GM18498 (cell line): ENCODE measurements around the gene BTBD9.

Source experiments
- ATAC-seq: cut with Tn5 transposase; IDR thresholded peaks from one replicate; pipeline ENCODE4 v1.9.1; 2021; ENCODE audit warnings: mild to moderate bottlenecking, moderate library complexity; ENCODE audit not compliant: unreplicated experiment

The BTBD9 gene

DNA sequence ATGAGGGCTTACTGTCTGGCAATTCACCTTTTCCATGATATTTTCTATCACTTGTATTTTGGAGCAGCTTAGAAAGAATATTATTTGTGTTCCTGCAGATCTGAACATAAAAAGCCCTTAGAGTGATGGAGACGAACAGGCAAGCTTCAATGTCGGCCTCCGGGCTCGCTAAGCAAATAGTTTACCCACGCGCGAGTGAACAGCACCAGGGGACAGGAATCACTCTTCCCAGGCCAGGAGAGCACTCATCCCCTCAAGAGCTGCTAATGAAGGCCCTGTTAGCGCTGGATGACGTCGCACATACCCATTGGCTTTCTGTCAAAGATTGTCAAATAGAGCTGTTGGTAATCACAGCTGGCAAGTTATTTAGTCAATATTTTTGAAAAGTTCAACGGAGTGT lies 424.5 kb downstream of the BTBD9 start:
- no peak for ATAC-seq

DNA sequence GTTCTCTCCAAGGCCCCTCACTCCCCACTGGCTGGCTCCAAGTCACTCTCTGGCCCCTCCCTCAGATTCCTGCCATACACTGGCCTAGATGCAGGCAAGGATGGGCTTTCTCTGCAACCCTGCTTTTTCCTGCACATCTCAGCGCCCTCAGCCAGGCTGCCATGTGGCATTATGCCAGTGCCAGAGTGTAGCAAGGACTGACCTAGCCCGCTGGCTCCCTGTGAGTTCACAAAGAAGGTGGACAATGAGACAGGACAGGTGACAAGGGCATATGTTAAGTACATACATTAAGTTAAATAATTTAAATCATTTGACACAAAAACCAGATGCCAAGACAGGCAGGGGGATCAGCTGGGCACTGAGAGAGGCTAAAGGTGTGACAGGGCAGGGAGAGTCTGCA lies 425.6 kb downstream of the BTBD9 start:
- no peak for ATAC-seq

DNA sequence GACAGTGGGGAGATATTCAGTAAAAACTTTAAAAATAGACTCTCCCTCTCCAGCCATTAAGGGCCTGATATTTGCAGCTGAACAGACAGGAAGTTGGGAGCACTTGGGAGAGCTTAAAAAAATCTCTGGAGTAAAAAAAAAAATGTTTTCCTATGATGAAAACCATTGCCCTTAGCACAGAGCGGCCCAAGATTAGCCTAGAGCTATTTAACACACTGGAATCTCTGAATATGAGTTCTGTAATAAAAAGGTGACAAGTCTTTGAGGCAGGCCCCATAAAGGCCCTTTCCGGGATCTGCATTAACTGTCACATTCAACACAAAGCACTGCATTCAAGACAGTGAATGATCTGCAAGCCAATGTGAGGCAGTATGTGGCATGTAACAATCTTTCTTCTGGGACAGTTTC lies 426.5 kb downstream of the BTBD9 start:
- no peak for ATAC-seq

DNA sequence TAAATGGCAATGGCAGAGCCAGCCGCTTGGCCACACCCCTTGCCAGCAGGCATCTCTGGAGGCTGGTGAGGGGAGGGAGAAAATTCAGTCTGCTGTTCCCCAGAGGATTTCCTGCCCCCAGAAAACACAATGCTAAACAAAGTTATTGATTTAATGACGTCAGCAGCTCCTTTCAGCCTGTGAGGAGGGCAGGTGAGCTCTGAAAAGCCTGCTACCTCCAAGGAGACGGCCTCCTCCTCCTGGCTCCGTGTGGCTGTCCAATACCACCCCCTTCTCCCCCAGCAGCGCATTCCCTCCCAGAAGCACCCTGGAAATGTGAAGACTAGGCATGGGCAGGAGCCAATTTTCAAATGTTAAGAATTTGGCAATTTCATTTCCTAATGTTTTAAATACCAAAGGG lies 427.1 kb downstream of the BTBD9 start:
- no peak for ATAC-seq

DNA sequence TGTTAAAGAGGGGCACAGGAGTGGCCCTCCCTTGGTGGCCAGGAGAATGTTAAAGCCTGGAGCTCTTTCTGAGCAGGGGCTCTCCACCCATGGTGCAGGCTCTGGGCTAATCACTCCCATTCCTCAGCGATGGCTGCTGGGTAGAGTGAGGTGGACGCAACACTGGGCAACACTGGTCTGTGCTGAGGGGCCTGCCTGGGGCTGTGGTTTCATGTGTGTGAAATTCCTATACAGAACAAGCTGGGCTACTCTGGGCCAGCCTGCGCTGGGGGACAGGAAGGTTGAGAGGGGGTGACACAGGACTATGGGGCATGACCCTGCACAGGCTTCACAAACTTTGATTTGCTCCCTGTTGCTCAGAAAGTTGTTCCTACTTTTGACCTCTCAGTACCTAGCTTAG lies 427.6 kb downstream of the BTBD9 start:
- ATAC-seq = no peak

DNA sequence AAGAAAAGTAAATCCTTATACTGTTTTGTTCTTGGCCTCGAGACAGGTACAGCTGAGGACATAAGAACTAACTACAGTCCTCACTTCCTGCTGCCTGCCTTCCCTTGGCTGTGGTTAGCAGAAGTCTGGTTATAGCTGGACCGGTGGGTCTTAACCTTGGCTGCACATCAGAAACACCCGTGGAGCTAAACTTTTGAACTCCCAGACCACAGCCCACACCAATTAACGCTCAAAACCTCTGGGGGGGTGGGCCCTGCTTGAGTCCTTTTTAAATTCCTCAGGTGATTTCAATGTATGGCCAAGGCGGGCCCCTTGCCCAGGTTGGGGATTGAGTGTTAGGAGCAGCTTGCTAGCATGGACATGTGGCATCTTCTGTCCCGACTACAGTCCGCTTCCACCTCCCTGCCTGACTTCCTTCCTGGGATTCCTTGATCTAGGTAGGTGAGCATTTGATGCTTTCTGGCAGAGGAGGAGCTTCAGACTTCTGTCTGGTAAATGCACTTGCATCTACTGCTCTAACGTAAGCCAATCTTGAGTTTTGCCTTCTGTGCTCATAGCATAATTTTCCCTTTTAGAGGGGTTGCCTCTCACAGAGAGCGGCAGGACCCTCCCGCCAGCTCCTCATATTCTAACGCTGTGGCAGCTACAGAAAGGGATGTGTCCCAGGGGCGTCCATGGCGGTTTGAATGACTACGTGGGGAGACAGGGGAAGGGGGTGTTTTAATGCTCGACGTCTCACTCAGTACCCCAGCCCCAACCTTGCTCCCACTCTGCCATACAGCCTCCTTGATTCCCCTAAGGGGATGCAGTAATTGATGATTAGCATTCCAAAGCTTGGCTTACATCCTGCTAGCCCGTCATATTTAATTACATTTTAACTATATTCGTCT lies 430.1 kb downstream of the BTBD9 start:
- ATAC-seq = no peak

DNA sequence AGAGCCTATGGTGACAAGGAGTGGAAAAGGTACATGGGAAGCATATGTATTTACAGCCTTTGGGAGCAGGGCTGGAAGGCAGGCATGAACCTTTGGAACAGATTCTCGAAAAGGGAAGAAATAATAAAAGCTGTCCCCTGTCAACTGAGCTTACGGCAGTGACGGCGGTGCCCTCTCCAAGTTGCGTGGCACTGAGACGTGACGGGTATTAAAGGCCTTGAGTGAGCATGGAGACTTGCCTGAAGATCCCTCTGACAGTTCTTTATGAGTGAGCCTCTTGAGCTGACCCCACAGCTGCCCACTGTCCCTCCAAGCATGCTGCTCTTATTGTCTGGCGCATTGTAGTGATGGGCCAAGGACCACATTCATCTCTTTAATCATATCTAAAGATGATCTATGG lies 431.7 kb downstream of the BTBD9 start:
- ATAC-seq = no peak

DNA sequence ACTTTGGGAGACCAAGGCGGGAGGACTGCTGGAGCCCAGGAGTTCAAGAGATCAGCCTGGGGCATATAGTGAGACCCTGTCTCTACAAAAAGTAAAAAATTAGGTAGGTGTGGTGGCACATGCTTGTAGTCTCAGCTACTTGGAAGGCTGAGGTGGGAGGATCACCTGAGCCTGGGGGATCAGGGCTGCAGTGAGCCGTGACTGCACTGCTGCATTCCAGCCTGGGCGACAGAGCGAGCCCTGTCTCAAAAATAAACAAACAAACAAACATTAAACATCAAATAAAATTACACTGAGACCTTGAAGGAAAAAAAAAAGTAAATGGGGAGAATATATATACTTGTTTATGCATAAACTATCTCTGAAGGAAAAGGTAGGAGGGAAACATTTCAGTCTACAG lies 432.4 kb downstream of the BTBD9 start:
- ATAC-seq = no peak

DNA sequence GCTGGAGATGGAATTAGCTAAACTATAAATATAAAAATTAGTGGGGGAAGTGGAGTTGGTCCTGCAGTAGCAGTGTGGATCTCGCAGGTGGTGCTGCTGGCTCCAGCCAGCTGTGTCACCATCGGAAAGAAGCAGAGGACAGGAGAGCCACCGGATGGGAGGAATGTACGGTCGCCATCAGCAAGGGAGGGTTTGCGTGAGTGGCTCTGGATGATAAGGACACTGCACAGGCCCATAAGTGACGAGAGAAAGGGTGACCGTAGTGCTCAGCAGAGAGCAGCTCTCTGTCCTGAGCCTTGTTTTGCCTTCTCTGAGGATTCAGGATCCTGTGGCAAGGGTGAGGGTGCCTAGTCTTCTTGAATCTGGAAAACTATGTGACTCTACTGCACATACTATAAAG lies 441.5 kb downstream of the BTBD9 start:
- no peak for ATAC-seq

DNA sequence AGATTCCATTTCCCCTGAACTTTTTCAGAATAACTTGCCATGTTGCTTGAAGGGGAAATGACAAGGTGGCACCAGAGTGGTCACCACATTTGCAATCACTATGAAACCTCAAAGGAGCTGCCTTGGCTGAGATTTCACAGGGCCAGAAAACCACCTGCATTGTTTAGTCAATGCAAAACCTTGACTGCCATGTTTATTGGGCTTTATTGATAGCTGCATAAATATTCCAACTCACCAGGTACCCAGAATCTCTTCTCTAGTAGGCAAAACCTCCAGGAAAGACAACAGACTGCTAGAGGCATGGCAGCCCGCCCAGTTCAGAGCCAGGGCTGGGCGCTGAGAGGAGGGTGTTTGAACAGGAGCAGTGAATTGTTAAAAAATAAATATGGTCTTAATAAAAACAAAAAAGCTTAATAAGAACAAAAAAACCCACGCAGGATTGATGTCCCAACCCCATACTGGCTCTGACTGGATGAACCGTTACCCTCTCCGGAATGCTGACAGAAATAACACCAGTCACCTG lies 444.6 kb downstream of the BTBD9 start:
- no peak for ATAC-seq

DNA sequence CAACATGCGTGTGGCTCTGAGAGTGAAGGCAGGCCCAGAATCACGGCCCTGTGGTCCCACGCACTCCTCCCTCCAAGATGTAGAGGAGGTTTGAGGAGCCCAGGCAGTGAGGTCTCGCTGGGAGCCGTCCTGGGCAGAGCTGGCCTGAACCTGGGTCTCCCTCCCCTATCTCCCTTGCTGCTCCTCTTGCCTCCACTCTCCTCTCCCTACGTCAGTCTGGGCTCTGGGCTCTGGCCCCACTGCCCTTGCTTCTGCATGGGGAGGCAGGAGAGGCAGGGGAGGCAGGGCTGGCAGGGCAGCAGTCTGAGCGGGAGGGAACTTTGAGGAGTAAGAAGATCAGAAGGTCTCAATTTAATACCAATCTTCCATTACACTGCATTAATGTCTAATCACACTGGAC lies 445.1 kb downstream of the BTBD9 start:
- ATAC-seq = no peak

DNA sequence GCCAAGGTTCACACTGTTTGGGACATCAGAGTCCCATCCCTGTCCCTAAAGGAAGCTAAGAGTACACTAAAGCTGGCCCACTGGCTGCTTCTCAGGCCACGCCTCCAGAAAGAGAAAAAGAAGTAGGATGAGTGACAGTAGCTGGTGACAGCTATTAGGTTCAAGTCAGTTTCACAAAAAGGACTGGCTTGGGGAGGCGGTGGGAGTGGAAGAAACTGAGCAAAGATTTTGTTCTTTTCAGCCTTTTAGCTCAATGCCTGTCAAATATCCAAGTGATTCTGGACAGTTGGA lies 445.5 kb downstream of the BTBD9 start:
- no peak for ATAC-seq

DNA sequence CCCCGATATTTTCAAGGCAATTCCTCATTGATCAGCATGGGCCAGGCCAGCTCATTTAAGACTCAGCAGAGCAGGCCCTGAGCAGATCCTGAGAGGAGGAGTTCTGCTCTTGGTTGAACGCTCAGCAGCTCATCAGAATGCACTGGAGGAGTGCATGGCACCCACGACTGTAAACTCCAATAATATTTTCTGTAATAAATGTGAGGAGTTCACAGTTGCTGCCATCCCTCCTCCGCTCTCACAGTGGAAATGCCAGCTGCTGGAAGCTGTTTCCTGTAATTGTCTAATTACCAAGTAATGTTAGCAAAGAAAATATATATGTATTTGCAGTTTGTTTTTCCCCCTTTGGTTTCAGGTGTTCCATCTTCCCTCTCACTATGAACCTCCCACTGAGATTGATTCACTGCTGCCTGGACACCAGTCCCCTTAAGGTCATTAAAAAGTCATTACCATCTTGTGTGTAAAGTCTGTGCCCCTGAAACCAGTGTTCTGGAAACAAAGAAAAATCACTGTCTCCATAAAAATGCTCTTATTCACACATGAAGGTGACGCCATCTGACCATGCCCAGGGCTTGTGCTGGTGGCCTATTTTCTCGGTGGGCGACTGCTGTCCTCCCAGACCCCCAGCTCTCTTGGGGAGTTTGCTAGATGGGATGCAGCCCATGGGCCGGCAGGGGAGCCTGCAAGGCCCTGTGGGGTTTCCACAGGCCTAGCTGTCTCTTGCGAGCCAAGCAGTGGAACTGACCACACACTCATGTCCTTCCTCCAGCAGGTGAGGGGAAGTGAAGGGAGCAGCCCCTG lies 446.0 kb downstream of the BTBD9 start:
- no peak for ATAC-seq

DNA sequence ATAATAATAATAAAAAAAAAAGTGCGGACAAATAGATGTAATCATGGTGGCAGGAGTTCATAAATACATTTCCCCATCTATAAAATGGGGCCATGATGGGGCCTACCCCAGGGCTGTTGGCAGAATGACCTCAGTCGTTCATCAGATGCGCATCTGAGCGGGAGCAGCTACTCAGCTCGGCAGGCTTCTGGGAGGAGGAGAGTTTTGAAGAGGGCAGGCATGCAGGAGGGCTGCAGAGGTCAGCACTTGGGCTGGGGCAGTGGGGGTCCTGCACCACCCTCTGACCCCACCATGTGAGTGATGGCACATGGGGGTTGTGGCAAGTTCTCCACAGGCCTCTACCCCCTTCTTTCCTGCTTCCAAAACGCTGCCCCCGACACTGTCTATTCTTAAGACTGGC lies 446.7 kb downstream of the BTBD9 start:
- no peak for ATAC-seq

DNA sequence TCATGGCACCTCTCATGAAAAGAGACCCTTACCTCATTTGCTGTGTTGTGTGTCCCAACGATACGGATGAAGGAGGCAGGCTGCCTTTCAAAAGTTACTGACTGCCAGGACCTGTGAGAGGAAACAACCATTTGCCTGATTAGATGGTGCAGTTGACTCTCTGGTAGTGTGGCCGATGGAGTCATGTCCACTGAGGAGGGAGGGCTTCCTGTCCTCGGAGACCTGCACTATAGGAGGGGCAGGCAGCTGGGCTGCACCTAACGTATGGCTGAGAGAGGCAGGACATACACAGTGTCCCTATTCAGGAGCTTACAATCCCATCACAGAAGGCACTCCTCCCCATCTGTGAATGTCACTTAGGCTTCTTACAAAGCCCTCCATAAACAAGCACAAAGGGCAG lies 447.2 kb downstream of the BTBD9 start:
- no peak for ATAC-seq

DNA sequence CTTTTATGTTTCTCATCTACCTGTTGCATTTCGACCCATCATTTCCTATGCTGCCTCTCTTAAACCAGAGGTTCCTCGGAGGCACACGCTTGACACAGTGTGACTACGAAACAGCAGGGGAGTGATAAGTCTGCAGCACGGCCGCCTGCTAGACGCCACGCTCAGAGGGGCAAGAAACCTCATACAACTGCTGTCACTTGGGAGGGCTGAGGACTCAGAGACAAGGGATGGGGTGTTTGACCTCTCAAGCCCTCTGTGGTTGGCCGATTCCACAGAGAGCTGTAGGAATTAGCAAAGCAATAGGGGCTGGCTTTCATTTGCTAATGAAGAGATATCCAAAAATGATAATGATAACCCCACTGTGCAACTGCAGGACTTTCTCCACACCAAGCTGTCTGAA lies 447.7 kb downstream of the BTBD9 start:
- ATAC-seq = no peak

DNA sequence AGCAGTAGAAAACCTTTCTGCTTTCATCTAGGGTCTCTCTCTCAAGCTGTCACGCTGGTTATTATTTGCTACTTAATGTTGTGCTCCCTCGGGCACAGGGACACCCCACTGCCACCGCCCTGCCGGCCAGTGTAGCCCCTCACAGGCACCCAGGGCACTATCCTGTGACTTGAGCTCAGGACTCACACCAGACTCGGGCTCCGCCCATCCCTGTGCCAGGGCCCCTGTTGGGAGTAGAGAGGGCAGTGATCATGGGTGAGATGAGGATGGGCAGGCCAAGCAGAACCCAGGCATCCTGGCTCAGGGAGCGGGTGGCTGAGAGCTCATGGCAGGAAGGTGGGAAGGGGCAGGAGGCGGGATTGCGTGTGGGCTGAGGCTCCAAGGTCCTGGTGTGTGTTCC lies 448.3 kb downstream of the BTBD9 start:
- ATAC-seq = no peak

DNA sequence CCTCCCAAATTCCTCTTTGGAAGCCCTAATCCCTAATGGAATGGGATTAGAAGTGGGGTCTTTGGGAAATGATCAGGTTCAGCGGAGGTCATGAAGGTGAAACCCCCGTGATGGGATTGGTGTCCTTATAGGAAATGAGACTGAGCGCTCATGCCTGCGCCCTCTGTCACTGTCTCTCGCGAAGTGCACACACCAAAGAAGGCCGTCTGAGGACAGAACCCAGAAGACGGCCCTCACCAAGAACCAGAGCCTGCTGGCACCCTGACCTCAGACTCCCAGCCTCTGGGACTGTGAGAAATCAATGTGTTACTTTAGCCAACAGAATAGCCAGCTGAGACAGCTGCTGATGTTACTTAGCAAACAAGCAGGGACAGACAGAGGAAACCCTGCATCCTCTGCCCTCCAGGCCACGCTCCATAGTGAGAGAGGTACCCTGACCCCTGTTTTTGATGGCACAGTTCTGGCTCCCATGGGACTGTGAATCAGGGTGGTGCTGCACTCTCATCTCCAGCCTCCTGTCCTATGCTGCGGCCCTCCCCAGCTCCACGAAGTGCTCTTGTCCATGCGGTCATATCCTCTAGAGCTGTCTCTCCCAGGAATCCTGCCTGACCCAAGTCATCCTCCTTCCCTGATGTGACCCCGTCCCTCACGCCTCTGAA lies 450.9 kb downstream of the BTBD9 start:
- no peak for ATAC-seq

DNA sequence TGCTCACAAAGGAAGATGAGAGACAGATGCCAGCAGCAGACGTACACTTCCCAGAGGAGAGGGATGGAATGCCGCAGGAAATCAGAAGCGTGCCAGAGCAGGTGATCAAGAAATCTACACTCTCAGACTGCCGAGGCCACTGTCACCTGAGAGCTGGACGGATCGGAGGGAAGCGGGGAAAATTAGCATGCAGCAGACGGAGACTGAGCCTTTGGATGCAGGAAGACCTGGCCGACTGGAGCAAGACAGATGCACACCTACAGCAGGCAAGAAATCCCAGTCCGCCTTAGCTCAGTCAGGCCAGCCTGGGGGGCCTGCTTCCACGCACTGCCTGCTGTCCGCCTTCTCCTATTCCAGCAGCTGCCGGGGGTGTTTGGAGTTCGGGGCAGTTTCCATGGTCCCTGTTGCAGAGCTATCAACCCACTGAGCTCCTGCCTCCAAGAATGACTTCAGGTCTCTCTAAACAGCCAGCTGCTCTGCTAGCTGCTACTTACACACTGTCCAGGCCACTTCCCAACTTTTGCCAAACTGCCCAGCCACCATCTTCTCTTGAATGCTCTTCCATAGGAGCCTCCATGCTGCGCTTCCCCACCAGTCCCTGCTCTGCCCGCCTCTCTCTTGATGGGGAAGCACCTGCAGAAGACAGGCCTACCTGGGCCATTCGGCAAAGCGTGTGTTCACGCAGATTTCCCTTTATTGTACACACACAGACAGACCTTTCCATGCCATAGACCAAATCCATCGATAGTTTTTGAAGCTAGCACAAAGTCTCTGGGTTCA lies 451.7 kb downstream of the BTBD9 start:
- ATAC-seq = no peak

DNA sequence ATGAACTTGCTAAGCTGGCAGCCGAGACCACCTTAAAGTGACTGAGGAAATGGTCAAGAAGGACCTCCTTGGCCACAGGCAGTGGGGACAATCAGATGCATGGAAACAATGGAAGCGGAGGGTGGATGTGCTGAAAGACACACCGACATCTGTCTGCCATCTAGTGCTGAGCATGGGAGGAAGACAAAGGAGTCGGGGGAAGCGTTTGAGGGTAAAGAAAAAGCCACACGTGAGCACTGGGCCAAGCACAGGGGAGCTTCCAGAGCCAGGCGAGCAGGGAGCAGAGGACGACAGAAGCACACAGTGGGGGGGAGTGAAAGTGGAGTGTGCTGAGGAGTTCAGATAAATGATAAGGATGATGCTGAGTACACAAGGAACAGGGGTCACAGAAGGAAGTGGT lies 452.4 kb downstream of the BTBD9 start:
- ATAC-seq = no peak

DNA sequence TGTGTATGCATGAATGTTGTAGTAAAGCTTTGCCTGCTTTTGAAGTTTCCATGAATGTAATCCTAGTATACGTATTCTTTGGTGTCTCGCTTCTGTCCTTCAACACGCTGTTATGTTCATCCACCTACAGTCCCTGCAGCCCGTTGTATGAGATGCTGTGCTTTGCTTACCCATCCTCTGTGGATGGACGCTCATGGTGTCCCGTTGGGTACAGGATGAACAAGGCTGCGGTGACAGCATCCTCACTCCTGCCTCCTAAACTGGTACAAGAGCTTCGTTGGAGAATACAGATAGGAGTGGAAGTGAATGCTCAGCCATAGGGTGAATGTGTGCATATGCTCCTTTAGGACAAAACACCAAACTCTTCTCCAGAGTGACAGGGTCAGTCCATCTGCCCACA lies 454.0 kb downstream of the BTBD9 start:
- no peak for ATAC-seq
